ENCODE data around the gene PIR.

DNA sequence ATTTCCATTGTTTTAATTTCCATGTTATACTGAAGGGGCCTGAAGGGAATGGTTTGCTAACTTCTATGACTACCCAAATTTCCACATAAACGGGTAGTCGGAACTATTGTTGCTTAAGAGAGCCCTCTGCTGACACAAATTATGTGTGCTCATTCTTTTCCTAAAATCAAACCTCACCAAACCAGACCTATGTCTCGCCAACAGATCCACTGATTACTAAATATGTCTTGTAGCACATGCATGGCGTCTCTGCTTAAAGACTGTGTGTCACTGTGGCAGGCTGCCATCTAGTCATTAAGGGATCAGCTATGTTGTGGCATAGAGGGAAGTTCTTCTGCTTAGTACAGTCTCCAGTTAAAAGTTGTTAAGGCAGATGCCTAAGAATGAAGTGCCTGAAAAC is 25.1 kb downstream of the PIR start:
- no peak for TF ChIP-seq SIN3A (IDR thresholded peaks at IDR 0.05; ENCODE audit: borderline replicate concordance, insufficient read depth, low read length)
- TF ChIP-seq POLR2AphosphoS5 (IDR thresholded peaks at IDR 0.05; ENCODE audit: low read depth, low read length) = no peak
- TF ChIP-seq, protein P1, sequence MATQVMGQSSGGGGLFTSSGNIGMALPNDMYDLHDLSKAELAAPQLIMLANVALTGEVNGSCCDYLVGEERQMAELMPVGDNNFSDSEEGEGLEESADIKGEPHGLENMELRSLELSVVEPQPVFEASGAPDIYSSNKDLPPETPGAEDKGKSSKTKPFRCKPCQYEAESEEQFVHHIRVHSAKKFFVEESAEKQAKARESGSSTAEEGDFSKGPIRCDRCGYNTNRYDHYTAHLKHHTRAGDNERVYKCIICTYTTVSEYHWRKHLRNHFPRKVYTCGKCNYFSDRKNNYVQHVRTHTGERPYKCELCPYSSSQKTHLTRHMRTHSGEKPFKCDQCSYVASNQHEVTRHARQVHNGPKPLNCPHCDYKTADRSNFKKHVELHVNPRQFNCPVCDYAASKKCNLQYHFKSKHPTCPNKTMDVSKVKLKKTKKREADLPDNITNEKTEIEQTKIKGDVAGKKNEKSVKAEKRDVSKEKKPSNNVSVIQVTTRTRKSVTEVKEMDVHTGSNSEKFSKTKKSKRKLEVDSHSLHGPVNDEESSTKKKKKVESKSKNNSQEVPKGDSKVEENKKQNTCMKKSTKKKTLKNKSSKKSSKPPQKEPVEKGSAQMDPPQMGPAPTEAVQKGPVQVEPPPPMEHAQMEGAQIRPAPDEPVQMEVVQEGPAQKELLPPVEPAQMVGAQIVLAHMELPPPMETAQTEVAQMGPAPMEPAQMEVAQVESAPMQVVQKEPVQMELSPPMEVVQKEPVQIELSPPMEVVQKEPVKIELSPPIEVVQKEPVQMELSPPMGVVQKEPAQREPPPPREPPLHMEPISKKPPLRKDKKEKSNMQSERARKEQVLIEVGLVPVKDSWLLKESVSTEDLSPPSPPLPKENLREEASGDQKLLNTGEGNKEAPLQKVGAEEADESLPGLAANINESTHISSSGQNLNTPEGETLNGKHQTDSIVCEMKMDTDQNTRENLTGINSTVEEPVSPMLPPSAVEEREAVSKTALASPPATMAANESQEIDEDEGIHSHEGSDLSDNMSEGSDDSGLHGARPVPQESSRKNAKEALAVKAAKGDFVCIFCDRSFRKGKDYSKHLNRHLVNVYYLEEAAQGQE (IDR thresholded peaks at IDR 0.05; ENCODE audit: insufficient read depth in 1 of 2, low read depth in 2 of 2, low read length in 2 of 2) = no peak

Measured in PFSK-1 (cell line).